ENCODE measurements around the gene C1orf198.
"Not testable (repeated sequence)": the region's sequence is repeated elsewhere in the genome, so short reads cannot be mapped to it uniquely, and the experiment has no call there.

The C1orf198 gene

GRCh38 chr1:230858918-230859729 lies 9.2 kb downstream of the C1orf198 start:
- DNase-seq = no peak

- no peak for DNase-seq
These were observed 10.0 kb downstream of the C1orf198 start for GRCh38 chr1:230858236-230858820.

GRCh38 chr1:230857822-230858221 lies 10.5 kb downstream of the C1orf198 start:
- no peak for DNase-seq

DNA sequence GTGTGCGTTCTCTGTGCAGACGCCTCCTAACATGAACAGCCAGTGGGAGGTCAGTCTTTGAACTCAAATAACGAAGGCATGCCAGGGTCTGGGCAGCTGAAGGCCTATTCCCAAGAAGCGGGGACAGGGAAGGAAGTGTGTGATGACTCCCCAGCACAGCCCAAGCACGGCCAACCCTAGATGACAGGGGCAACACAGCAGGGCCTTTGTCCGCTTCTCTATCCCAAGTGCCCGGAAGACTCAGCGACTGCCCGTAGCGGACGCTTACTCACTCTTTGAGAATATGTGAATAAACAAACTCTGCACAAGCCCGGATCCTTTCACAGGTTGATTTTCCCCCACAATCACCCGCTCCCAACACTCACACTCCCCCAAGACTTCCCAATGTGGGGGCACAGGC lies 11.2 kb downstream of the C1orf198 start:
- DNase-seq = no peak

GRCh38 chr1:230855886-230856285 lies 12.4 kb downstream of the C1orf198 start:
- no peak for DNase-seq

- no peak for DNase-seq
These were observed 13.9 kb downstream of the C1orf198 start for GRCh38 chr1:230854423-230854822.

GRCh38 chr1:230853731-230854130 lies 14.6 kb downstream of the C1orf198 start:
- no peak for DNase-seq

DNA sequence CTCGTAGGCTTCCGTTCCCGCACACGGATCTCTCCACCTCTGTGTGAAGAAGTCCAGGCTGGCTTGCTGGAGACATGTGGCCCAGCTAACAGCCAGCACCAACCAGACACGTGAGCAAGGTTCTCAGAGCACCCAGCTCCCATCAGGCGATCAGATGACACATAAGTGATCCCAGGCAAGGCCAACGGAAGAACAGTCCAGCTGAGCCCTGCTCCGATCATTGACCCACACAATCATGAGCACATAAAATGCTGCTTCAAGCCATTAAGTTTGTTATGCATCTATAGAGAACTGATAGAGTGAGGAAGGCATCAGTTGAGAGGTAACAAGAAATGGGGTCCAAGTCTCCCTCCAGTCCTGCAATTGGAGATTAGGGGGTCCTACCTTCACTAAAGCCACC lies 15.4 kb downstream of the C1orf198 start:
- no peak for DNase-seq

- no peak for DNase-seq
These were observed 17.0 kb downstream of the C1orf198 start for GRCh38 chr1:230851291-230851691.

DNA sequence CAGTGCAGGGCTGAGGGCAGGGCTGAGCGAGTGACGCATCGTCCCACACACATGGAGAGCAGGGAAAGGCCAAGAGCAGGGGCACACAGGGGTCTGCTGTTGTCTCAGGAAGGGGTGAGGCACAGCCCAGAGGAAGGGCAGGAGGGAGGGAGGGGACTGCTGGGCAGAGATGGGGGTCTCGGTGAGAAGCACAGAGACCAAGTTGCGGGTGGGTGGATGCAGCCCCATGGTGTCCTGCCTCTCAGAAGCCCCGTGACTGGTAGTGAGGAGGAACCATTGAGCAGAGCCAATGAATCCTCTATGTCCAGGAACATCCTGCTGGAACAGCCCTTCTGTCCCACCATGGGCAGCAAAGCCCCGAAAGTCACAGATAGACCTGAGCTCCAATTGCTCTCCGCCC lies 17.8 kb downstream of the C1orf198 start:
- DNase-seq = no peak

- no peak for DNase-seq
These were observed 18.7 kb downstream of the C1orf198 start for GRCh38 chr1:230849451-230850224.

DNA sequence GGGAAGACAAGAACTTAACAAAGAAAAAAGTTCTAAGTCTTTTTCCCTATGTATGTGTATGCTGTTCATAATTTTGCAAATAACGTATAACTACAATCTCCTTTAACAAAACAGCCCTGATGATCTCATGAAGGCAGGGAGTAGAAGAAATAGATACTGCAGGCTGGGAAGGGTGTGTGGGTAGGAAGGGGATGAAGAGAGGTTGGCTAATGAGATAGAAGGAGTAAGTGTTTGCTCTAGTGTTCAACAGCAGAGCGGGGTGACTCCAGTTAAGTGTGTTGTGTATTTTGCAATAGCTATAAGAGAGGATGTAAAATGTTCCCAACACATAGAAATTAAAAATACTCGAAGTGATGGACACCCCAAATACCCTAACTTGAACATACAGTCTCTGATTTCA lies 20.1 kb downstream of the C1orf198 start:
- no peak for DNase-seq

DNA sequence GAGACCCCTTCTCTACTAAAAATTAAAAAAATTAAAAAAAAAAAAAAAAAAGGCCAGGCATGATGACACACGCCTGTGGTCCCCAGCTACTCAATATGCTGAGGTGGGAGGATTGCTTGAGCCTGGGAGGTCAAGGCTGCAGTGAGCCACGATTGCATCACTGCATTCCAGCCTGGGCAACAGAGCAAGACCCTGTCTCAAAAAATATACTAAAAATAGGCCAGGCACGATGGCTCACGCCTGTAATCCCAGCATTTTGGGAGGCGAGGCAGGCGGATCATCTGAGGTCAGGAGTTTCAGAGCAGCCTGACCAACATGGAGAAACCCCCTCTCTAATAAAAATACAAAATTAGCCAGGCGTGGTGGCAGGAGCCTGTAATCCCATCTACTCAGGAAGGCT lies 23.1 kb downstream of the C1orf198 start:
- not testable (repeated sequence) for DNase-seq

DNA sequence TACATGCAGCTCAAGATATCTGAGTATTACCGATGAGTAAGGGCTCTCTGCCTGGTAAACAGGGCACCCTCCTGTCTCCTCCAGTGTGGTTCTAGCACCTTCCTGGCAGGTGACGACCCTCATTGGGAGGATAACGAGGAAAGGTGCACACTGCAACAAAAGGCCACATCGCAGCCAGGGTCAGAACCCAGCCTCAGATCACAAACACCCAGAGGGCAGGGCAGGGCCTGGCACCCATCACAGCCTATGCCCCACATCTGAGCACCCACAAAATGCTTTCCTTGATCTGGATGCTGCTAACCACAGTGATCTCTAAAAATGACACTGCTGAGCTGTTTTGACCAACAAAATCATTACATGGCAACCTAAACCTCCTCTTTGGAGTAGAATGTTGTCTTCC lies 23.8 kb downstream of the C1orf198 start:
- DNase-seq = no peak

GRCh38 chr1:230843503-230844309 lies 24.6 kb downstream of the C1orf198 start:
- no peak for DNase-seq

DNA sequence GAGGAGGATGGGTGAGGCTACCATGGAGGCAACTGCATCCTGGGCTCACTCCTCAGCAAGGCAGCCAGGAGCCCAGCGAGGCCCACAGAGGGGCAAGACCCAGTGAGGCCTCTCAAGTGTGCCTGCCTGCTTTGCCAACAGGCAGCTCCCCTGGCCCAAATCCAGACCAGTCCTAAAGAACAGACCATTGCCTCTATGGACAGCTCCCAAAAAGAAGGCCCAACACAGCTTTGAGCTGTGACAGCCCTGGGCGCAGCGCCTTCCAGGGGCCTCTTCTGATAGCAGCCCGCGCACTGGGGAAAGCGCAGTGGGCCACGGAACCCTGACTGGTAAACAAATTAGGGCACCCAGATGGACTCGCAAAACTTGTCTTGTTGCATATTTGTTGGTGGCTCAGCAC lies 25.5 kb downstream of the C1orf198 start:
- no peak for DNase-seq

DNA sequence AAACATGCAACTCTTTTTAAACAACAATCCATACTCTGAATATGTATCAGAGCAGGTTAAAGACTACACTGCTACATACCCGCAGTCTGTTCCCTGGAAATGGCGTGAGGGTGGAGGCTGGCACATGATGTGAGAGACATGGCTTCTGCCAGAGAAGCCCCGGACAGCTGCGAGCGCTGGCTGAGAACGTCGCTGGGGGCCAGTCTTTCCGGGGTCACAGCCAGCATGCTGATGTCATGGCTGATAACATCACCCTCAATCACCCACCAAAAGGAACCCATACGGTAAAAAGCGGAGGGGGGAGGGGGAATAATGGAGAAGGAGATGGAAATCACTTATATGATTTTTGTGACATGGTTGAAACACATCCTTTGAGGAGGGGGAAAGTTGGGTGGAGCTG lies 29.1 kb downstream of the C1orf198 start:
- no peak for DNase-seq

DNA sequence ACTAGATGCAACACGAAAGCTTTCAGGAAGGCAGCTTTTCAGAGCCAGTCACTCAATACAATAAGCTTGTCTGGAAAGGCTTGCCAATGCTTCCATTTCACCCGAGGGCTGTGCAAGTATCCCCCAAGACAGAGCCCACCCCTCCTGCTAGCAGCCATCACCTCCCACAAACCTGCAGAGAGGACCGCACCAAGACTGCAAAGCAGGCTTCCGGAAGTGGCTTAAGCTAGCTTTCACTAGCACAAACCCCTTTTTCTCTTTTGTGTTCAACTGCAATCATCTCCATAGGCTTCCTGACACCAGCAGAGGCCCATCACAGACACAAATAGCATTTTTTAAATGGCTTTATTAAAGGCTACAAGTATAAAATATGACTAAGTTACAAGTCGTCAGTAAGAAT lies 31.5 kb downstream of the C1orf198 start:
- no peak for DNase-seq

GRCh38 chr1:230836347-230836746 lies 32.0 kb downstream of the C1orf198 start:
- no peak for DNase-seq

DNA sequence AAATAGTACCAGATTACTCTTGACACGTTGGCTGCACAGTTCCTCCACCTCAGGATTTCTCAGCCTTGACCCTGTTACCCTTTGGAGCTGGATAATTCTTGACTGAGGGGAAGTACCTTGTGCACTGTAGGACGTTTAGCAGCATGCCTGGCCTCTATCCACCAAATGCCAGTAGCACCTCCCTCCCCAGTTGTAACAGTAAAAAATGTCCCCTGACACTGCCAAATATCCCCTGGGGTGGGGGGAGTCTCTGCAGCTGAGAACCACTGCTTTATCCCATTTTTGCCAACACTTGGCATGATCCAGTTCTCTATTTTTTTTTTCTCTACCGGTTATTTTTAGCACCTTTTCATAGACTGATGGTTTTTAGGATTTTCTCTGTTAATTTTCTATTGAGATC lies 34.0 kb downstream of the C1orf198 start:
- DNase-seq = no peak

DNA sequence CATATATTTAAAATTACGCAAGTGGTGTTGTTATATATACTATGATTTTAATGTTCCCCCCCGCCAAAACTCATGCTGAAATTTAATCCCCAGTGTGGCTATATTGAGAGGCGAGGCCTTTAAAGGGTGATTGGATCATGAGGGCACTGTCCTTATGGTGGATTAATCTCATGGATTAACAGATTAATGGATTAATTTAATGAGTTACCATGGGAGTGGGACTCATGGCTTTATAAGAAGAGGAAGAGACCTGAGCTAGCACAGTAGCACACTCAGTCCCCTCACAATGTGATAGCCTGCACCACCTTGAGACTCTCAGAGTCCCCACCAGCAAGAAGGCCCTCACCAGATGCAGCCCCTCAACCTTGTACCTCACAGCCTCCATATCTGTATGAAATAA lies 34.8 kb downstream of the C1orf198 start:
- no peak for DNase-seq

- DNase-seq = no peak
These were observed 35.8 kb downstream of the C1orf198 start for GRCh38 chr1:230832476-230832875.

- DNase-seq = no peak
These were observed 36.5 kb downstream of the C1orf198 start for GRCh38 chr1:230831771-230832170.

Data from hematopoietic multipotent progenitor cell treated with erythropoietin and hydrocortisone succinate and interleukin-3 and kit ligand, for 6 days (in vitro differentiated cells).